Endothelial cell of umbilical vein (primary cell): ENCODE measurements around the gene LRCH1.

Experiments
- CTCF ChIP-seq, 2 donors: IDR thresholded peaks; 1 replicate in 1 of 2; 2 replicates in 1 of 2; pipeline ENCODE4 v1.5.1; 2011; ENCODE audit warnings: low read length in 2 of 2, mild to moderate bottlenecking in 2 of 2, moderate library complexity in 2 of 2, control low read depth in 1 of 2, inconsistent platforms in 1 of 2, low read depth in 1 of 2; ENCODE audit not compliant: insufficient read depth in 1 of 2; ENCODE audit errors: extremely low read depth in 1 of 2
- FOS ChIP-seq: IDR thresholded peaks from 2 replicates; pipeline ENCODE4 v1.6.1; 2011; ENCODE audit warnings: mild to moderate bottlenecking, low read length, moderate library complexity, borderline replicate concordance; ENCODE audit not compliant: insufficient read depth
- POLR2AphosphoS5 ChIP-seq: IDR thresholded peaks from 2 replicates; pipeline ENCODE4 v1.6.1; 2012; ENCODE audit warnings: low read depth, mild to moderate bottlenecking, control low read depth, low read length, moderate library complexity; ENCODE audit not compliant: insufficient read depth

GRCh38 chr13:46565808-46566750 lies 13.1 kb downstream of the LRCH1 start:
- TF ChIP-seq CTCF (IDR thresholded peaks at IDR 0.05; ENCODE audit: extremely low read depth in 1 of 2, insufficient read depth in 1 of 2, low read depth in 1 of 2, low read length in 2 of 2) (no peak), FOS (no peak), POLR2AphosphoS5 (no peak)
